GM21390 (cell line): ENCODE measurements around the gene APP.

Source experiments
- ATAC-seq: cut with Tn5 transposase; IDR thresholded peaks from one replicate; pipeline ENCODE4 v1.9.1; 2021; ENCODE audit not compliant: unreplicated experiment

The APP gene

GRCh38 chr21:26170471-26171257 lies at the start of gene APP:
Gene APP (minus strand): TSS chr21:26170770. CDS start chr21:26170620, 150 bp downstream.
- ATAC-seq, result peak; percentile 76

GRCh38 chr21:26212220-26212619 lies 41.6 kb upstream of the APP start:
- ATAC-seq, result no peak

GRCh38 chr21:26210614-26211013 lies 40.0 kb upstream of the APP start:
- no peak for ATAC-seq

- no peak for ATAC-seq
Measured at GRCh38 chr21:26207021-26207420, 36.5 kb upstream of the APP start.

- no peak for ATAC-seq
Measured at GRCh38 chr21:26199456-26199855, 28.9 kb upstream of the APP start.

- no peak for ATAC-seq
Measured at GRCh38 chr21:26195708-26196107, 25.1 kb upstream of the APP start.

- ATAC-seq, result no peak
Measured at GRCh38 chr21:26194811-26195251, 24.3 kb upstream of the APP start.

- no peak for ATAC-seq
Measured at GRCh38 chr21:26194326-26194725, 23.8 kb upstream of the APP start.

- ATAC-seq, result no peak
Measured at GRCh38 chr21:26191609-26192008, 21.0 kb upstream of the APP start.

GRCh38 chr21:26188422-26188821 lies 17.9 kb upstream of the APP start:
- ATAC-seq, result no peak

- ATAC-seq, result no peak
Measured at GRCh38 chr21:26185446-26185845, 14.9 kb upstream of the APP start.

GRCh38 chr21:26185021-26185420 lies 14.5 kb upstream of the APP start:
- no peak for ATAC-seq

GRCh38 chr21:26179501-26179900 lies 8.9 kb upstream of the APP start:
- no peak for ATAC-seq

GRCh38 chr21:26177746-26178426 lies 7.3 kb upstream of the APP start:
- ATAC-seq, result no peak

GRCh38 chr21:26177187-26177586 lies 6.6 kb upstream of the APP start:
- no peak for ATAC-seq

- no peak for ATAC-seq
Measured at GRCh38 chr21:26171258-26172100, 909 bp upstream of the APP start.

GRCh38 chr21:26169611-26170470 lies 729 bp downstream of the APP start:
- ATAC-seq, result peak; percentile 40

GRCh38 chr21:26169061-26169610 lies 1.4 kb downstream of the APP start:
- peak; percentile 55 for ATAC-seq

GRCh38 chr21:26168371-26168770 lies 2.2 kb downstream of the APP start:
- no peak for ATAC-seq

GRCh38 chr21:26167593-26167992 lies 3.0 kb downstream of the APP start:
- no peak for ATAC-seq
